HG03060 (cell line): Measurements from ENCODE around the gene PRRC1.

Source experiments
- ATAC-seq: cut with Tn5 transposase; IDR thresholded peaks from one replicate; pipeline ENCODE4 v1.9.1; 2021; ENCODE audit warnings: low read depth, moderate number of reproducible peaks; ENCODE audit not compliant: unreplicated experiment

PRRC1 gene

GRCh38 chr5:127602481-127602880, 85.0 kb downstream of the PRRC1 start:
- ATAC-seq: no peak

DNA sequence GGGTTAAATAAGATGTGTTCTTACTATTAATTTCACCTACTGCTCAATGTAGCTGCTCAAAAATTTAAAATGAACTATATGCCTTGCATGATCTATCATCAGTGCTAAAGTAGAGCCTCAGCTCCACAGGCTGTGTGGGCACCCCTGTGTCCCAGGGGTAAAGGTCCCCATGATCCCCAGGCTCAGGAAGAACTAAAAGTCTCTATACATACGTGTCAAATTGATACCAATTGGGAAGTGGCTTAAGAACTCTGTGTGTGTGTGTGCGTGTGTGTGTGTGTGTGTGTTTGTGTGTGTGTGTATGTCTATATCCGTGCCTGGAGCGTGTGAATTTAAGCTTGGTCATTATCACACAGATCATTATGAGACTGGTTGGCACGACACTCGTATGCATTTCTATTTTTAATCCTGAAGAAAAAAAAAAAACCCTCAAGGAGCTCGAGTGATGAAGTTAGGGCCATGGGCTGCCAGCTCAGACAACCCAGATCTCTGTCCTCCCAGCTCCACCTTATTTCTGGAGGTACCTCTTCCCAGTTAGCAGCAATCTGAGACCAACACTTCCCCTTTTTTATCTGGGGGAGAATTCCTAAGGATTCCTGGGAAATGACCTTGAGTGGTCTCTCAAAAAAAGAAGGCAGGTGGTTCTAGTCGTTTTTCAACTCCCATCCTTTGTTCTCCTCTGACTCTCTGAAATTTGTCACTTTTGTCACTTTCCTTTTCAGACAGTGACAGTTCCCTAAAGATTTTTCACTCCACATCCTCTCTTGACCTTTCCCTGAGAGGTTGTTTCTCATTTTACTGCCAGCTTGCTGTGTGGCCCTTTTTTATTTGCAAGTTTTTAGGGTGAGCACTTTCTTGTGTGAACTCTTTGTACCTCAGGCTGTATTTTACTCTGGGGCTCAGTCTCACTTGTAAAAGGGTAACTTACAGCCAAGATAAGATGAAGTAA, 85.7 kb downstream of the PRRC1 start:
- ATAC-seq: no peak
